GM12878 (cell line): ENCODE results near the gene IFT88. TPM values are rescaled to one million over a fixed set of nuclear protein-coding genes. Genes with fewer than 3 reads are reported as not detected.

Source experiments
- ATAC-seq: fragments of 200-7000 bp; cut with Tn5 transposase; 3 replicates; pipeline ENCODE4 v1.9.1; 2020; ENCODE audit warnings: mild to moderate bottlenecking, moderate library complexity
- BruUV-seq: library from RNA; stranded (reverse); fragments of 400-500 nt; replicated peaks from 2 replicates; lab custom pipeline; 2021; lab: Mats Ljungman, UMichigan
- CTCF ChIA-PET: fragments of 300-600 bp; sonication (Branson Sonifier 250); formaldehyde crosslinking; extraction: SDS; loops from one replicate; lab custom pipeline; 2021; ENCODE audit warnings: inconsistent platforms; lab: Yijun Ruan, JAX
- POLR2A ChIA-PET: fragments of 350-600 bp; formaldehyde crosslinking; extraction: SDS; loops from one replicate; lab custom pipeline; 2021; ENCODE audit warnings: inconsistent platforms; lab: Charles Lee
- RAD21 ChIA-PET: fragments of 300-600 bp; sonication (Branson Sonifier 250); formaldehyde crosslinking; loops from one replicate; lab custom pipeline; 2023; ENCODE audit warnings: antibody characterized with exemption; ENCODE audit not compliant: unreplicated experiment; lab: Charles Lee
- SMC1A ChIA-PET: fragments of 300-600 bp; sonication (Branson Sonifier 250); formaldehyde crosslinking; loops from one replicate; lab custom pipeline; 2023; ENCODE audit not compliant: unreplicated experiment, uncharacterized antibody; lab: Charles Lee
- DNase-seq: peaks from one replicate; pipeline ENCODE4 v3.0.0-alpha.2; 2011; ENCODE audit warnings: low read depth, low spot score
- FAIRE-seq: peaks from 3 replicates; lab custom pipeline; 2011; peaks lifted over from hg19 to GRCh38; lab: Jason Lieb, UNC
- H2AFZ ChIP-seq: 2 replicates; pipeline ENCODE4 v1.6.0; 2011; ENCODE audit warnings: low read depth, low read length, control low read depth; ENCODE audit not compliant: control insufficient read depth
- H3K27ac ChIP-seq: 2 replicates; pipeline ENCODE4 v1.5.1; 2011; ENCODE audit warnings: control low read depth; ENCODE audit not compliant: control insufficient read depth, insufficient read depth
- H3K27me3 ChIP-seq, 2 experiments: replicated peaks in 1 of 2; 2 replicates each; pipeline versions ENCODE4 v1.6.0 to v1.6.1; 2011; ENCODE audit warnings: low read length in 1 of 2; ENCODE audit not compliant: control insufficient read depth in 2 of 2, insufficient read depth in 2 of 2
- H3K36me3 ChIP-seq, 2 experiments: 2 replicates each; pipeline ENCODE4 v1.5.1; 2011; ENCODE audit warnings: low read length in 1 of 2; ENCODE audit not compliant: control insufficient read depth in 2 of 2, insufficient read depth in 2 of 2
- H3K4me1 ChIP-seq: 2 replicates; pipeline ENCODE4 v1.6.1; 2011; ENCODE audit warnings: mild to moderate bottlenecking, low read length, moderate library complexity, mixed read lengths; ENCODE audit not compliant: control insufficient read depth, insufficient read depth
- H3K4me2 ChIP-seq: 2 replicates; pipeline ENCODE4 v1.6.0; 2011; ENCODE audit warnings: control low read depth; ENCODE audit not compliant: control insufficient read depth, insufficient read depth
- H3K4me3 ChIP-seq: fragments of 200-600 bp; sonication (generic); 2 replicates; pipeline ENCODE4 v1.5.1; 2016
- H3K79me2 ChIP-seq: 2 replicates; pipeline ENCODE4 v1.6.0; 2011; ENCODE audit warnings: low read length; ENCODE audit not compliant: control insufficient read depth, insufficient read depth
- H3K9ac ChIP-seq: 2 replicates; pipeline ENCODE4 v1.8.0; 2011; ENCODE audit warnings: low read length, control low read depth, mixed read lengths; ENCODE audit not compliant: control insufficient read depth, insufficient read depth
- H3K9me3 ChIP-seq: replicated peaks from 3 replicates; pipeline ENCODE4 v1.5.1; 2011; ENCODE audit warnings: mild to moderate bottlenecking, low read length; ENCODE audit not compliant: control insufficient read depth, insufficient read depth
- H4K20me1 ChIP-seq: 2 replicates; pipeline ENCODE4 v1.6.0; 2011; ENCODE audit not compliant: control insufficient read depth, insufficient read depth
- FOXK2 ChIP-seq: fragments of 450-650 bp; IDR thresholded peaks from 2 replicates; pipeline ENCODE4 v1.6.1; 2017; ENCODE audit warnings: mild to moderate bottlenecking, moderate library complexity
- IRF5 ChIP-seq: fragments of 450-650 bp; IDR thresholded peaks from 2 replicates; pipeline ENCODE4 v1.6.1; 2017; ENCODE audit warnings: borderline replicate concordance
- MEF2B ChIP-seq: fragments of 450-650 bp; IDR thresholded peaks from 2 replicates; pipeline ENCODE4 v1.6.1; 2018; ENCODE audit warnings: mild to moderate bottlenecking, moderate library complexity; ENCODE audit not compliant: partially characterized antibody, poor library complexity, severe bottlenecking
- MYB ChIP-seq: fragments of 150-350 bp; IDR thresholded peaks from 2 replicates; pipeline ENCODE4 v1.6.1; 2014; ENCODE audit warnings: mild to moderate bottlenecking, low read depth, low read length, borderline replicate concordance
- PAX5 ChIP-seq: IDR thresholded peaks from 2 replicates; pipeline ENCODE4 v1.6.1; 2011; ENCODE audit warnings: low read depth, low read length, borderline replicate concordance
- TCF12 ChIP-seq: IDR thresholded peaks from 2 replicates; pipeline ENCODE4 v1.6.1; 2011; ENCODE audit warnings: low read depth, mild to moderate bottlenecking, low read length
- WRNIP1 ChIP-seq: IDR thresholded peaks from 2 replicates; pipeline ENCODE4 v1.6.1; 2011; ENCODE audit warnings: low read depth, low read length, improper control_type of control experiment, borderline replicate concordance
- WGBS: methylation state at CpG from one replicate; pipeline ENCODE4 v1.1.6; 2016; ENCODE audit warnings: low lambda C conversion rate; ENCODE audit not compliant: insufficient replicate concordance, insufficient coverage; ENCODE audit errors: missing lambda C conversion rate; 5-methylcytosine and 5-hydroxymethylcytosine counted together
- in situ Hi-C: fragments of 300-500 bp; cut with MboI; formaldehyde crosslinking; loops from 9 replicates; pipeline ENCODE4 v1.14.3; 2018; ENCODE audit warnings: mixed read lengths
- intact Hi-C: fragments of 100-400 bp; cut with micrococcal nuclease; formaldehyde crosslinking; loops from one replicate; pipeline ENCODE4 v1.14.2; 2022; ENCODE audit not compliant: unreplicated experiment
- polyA plus RNA-seq, 11 experiments: library from polyadenylated mRNA; depleted of rRNA in 4 of 11; unstranded in 6 of 11; stranded (reverse) in 5 of 11; fragments of >200 nt; fragmentation: Nextera tagmentation in 4 of 11; fragmentation: Illumina TruSeq in 1 of 11; extraction: Ambion mirVana in 4 of 11; extraction: Trizol in 1 of 11; gene quantifications; 1 replicate in 1 of 11; 2 replicates in 10 of 11; pipeline versions ENCODE4 v1.2.1 to v1.2.3, GENCODE V29; 2011 to 2016; ENCODE audit warnings: inconsistent platforms in 2 of 11, missing spikeins in 2 of 11, low read depth in 1 of 11
- total RNA-seq, 4 experiments: library from RNA; depleted of rRNA in 3 of 4; stranded (reverse); fragments of >200 nt in 3 of 4; fragmentation: Illumina TruSeq in 1 of 4; extraction: Trizol in 1 of 4; gene quantifications; 2 replicates each; pipeline versions ENCODE4 v1.2.1 to v1.2.3, GENCODE V29; 2013 to 2021

Gene IFT88
- total and polyA plus RNA-seq, 10 of the 15 experiments (the other 5 are each of a cell fraction or from before 2014, with no cell fraction given), result 2.9 to 5.6 (median 4.1) TPM

GRCh38 chr13:20721454-20722357 is 154.7 kb downstream of the IFT88 start:
- ATAC-seq (no peak), FAIRE-seq (no peak), DNase-seq (no peak)
- no peak for TF ChIP-seq TCF12
- no peak for TF ChIP-seq IRF5
- TF ChIP-seq WRNIP1, result no peak
- TF ChIP-seq FOXK2, result no peak
- no peak for TF ChIP-seq PAX5
- no peak for TF ChIP-seq MEF2B
- TF ChIP-seq MYB, result no peak
- RAD21 ChIA-PET, result no interaction called here
- 35% methylated on average over 64 of the region's 81 CpGs for WGBS
- CTCF ChIA-PET, result interaction anchor here (1.8 kb wide), 1 partner anchor 10 kb away, joined by 5 read pairs; no protein-coding TSS in a partner anchor
- no peaks in the 10 kb centered on the region for H3K9me3 ChIP-seq
- POLR2A ChIA-PET, result no interaction called here
- H3K27me3 ChIP-seq, result peaks cover 0 to 3% of the 10 kb centered on the region in 2 experiments; a peak in 3 of 4 replicates
- H4K20me1 ChIP-seq, result no peaks in the 10 kb centered on the region
- H2AFZ ChIP-seq, result peak overlapping the region; percentile 37
- in situ Hi-C loops (no loop called here), intact Hi-C loops (no loop called here)
- no TSS peak for BruUV-seq
- no peaks in the 10 kb centered on the region for H3K79me2 ChIP-seq
- no peak overlapping the region for H3K9ac ChIP-seq
- H3K4me1 ChIP-seq, result no peaks in the 10 kb centered on the region
- H3K27ac ChIP-seq, result no peak overlapping the region
- H3K36me3 ChIP-seq, result no peaks in the 10 kb centered on the region
- SMC1A ChIA-PET, result no interaction called here
- no peak overlapping the region; the same call in 1 of the 2 replicates for H3K4me3 ChIP-seq
- H3K4me2 ChIP-seq, result peak overlapping the region; percentile 54
